Astrocyte (in vitro differentiated cells and primary cell): Measurements from ENCODE around the gene UBE2L3.

Source experiments
- EZH2 ChIP-seq: IDR thresholded peaks from 2 replicates; pipeline ENCODE4 v1.6.1; 2012; ENCODE audit warnings: mild to moderate bottlenecking, low read length, inconsistent platforms; ENCODE audit not compliant: insufficient read depth
- TF ChIP-seq, protein P1 (sequence below): IDR thresholded peaks from 2 replicates; pipeline ENCODE4 v1.5.1; 2011; ENCODE audit warnings: low read depth, mild to moderate bottlenecking, inconsistent platforms, low read length, moderate library complexity; ENCODE audit not compliant: insufficient read depth

DNA sequence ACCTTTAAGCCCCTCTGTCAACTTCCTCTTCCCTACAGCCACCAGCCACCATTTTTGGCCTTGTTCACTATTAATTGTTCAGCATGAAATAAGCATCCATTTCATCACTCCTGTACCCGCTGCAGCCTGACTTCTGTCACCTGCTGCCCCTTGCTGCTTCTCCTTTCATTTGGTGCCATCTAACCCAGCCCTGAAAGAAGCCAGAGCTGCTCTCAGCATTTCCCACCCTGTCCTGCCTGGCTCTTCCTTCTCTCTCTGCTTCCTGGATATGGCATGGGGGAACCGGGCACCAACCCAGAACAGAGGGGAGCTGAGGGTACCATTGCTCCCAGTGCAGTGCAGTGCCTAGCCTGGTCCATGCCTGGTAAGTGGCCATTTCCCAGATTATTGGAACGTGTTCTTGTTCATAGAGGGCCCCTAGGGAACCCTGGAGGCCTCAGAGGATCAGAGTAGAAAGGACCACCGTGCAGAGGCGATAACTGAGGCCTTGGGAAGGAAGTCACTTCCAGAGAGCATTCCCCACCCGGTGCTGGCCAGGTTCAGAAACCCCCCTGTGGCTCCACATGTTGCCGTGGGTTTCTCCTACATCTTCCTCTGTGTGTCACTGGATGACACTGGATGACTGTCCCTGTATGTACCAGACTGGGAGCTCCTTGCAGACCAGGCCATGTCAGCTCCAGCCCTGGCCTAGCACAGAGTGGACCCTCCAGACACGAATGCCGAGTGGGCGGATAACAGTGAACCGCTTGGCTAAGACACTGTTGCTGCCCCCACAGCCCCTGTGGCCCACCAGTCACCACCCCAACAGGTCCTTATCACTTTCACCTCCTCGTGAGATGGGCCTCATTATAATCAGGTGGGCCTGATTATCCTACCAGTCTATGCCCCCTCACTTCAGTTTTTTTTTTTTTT lies 57.6 kb downstream of the UBE2L3 start:
- TF ChIP-seq, protein P1, sequence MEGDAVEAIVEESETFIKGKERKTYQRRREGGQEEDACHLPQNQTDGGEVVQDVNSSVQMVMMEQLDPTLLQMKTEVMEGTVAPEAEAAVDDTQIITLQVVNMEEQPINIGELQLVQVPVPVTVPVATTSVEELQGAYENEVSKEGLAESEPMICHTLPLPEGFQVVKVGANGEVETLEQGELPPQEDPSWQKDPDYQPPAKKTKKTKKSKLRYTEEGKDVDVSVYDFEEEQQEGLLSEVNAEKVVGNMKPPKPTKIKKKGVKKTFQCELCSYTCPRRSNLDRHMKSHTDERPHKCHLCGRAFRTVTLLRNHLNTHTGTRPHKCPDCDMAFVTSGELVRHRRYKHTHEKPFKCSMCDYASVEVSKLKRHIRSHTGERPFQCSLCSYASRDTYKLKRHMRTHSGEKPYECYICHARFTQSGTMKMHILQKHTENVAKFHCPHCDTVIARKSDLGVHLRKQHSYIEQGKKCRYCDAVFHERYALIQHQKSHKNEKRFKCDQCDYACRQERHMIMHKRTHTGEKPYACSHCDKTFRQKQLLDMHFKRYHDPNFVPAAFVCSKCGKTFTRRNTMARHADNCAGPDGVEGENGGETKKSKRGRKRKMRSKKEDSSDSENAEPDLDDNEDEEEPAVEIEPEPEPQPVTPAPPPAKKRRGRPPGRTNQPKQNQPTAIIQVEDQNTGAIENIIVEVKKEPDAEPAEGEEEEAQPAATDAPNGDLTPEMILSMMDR, result no peak
- TF ChIP-seq EZH2, result no peak
